ENCODE results near the gene PHACTR4.
"Not testable (repeated sequence)": the region's sequence is repeated elsewhere in the genome, so short reads cannot be mapped to it uniquely, and the experiment has no call there.

Gene PHACTR4

DNA sequence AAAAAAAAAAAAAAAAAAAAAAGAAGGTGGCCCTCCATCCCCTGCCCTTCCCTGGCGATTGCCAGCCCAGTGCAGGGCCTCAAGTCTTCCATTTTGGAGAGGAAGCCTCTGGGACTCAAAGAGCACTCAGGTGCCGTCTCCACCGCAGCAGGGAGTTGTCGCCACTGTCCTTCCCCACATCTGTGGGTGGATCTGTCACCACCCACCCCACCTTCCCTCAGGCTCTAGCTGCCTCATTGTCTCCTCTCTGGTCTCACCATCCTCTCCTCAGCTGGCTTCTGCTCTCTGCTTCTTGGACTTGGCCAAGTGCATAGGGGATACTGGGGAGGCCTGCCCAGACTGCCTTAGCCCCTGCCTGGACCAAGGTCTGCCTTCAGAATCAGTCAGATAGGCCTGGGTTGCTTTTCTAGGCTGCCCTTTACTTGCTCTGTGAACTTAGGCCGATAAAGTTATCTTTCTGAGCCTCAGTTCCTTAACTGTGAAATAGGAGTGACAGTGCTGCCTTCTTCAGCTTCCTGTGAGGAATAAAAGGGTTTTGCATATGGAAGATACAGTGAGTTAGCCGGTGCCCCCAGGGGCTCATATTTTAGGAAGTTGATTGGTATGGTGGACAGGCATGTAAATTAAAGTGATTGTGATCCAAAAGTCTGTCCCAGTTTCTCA is 152.1 kb downstream of the PHACTR4 start:
- DNase-seq (ENCODE audit: low read depth in 2 of 2) = no peak

GRCh38 chr1:28522537-28522936 is 153.0 kb downstream of the PHACTR4 start:
- not testable (repeated sequence) for DNase-seq (ENCODE audit: low read depth in 2 of 2)

- DNase-seq (ENCODE audit: low read depth in 2 of 2) = not testable (repeated sequence)
These were observed 155.6 kb downstream of the PHACTR4 start for GRCh38 chr1:28525002-28525642.

- no peak for DNase-seq (ENCODE audit: low read depth in 2 of 2)
These were observed 157.3 kb downstream of the PHACTR4 start for GRCh38 chr1:28526886-28527285.

DNA sequence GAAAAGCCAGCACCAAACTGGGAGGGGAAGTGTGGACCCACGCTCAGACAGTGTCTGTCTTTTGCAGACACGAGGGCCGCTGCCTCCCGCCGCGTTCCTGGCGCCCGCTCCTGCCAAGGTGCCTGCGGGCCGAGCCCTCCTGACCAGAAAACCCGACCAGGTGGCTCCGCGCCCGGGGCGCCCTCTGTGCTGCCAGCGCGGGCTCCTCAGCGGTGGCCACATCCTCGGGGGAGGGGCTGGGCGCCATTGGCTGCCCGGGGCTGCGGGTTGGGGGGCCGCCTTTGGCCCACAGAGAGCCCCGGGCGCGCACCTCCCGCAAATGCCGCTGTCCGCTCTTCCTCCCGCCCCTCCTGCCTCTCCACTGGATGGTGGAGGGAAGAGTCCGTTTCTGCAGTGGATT is 160.9 kb downstream of the PHACTR4 start:
- no peak for DNase-seq (ENCODE audit: low read depth in 2 of 2)

GRCh38 chr1:28534671-28535070 is 165.1 kb downstream of the PHACTR4 start:
- DNase-seq (ENCODE audit: low read depth in 2 of 2) = no peak

- no peak for DNase-seq (ENCODE audit: low read depth in 2 of 2)
These were observed 165.6 kb downstream of the PHACTR4 start for GRCh38 chr1:28535180-28535579.

DNA sequence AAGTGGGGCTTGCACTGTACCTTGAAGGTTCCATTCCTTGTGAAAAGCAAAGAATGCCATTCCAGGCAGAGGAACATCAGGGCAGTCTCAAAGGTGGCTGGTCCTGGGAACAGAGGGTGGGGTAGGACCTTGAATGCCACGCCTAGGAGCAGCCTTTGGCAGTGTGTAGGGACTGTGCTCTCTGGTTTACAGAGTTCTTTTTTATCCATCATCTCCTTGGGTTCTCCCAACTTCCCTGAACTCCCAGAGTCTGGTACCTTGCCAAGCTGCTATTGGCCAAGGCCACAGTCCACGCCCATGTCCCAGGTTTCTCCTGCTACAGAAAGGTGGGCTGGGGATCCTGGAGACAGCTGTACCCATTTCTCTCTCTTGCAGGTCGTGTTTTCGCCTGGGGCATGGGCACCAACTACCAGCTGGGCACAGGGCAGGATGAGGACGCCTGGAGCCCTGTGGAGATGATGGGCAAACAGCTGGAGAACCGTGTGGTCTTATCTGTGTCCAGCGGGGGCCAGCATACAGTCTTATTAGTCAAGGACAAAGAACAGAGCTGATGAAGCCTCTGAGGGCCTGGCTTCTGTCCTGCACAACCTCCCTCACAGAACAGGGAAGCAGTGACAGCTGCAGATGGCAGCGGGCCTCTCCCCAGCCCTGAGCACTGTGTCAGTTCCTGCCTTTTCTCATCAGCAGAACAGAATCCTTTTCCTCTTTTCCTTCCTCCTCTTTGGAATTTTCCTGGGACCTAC is 168.1 kb downstream of the PHACTR4 start:
- DNase-seq (ENCODE audit: low read depth in 2 of 2) = no peak

DNA sequence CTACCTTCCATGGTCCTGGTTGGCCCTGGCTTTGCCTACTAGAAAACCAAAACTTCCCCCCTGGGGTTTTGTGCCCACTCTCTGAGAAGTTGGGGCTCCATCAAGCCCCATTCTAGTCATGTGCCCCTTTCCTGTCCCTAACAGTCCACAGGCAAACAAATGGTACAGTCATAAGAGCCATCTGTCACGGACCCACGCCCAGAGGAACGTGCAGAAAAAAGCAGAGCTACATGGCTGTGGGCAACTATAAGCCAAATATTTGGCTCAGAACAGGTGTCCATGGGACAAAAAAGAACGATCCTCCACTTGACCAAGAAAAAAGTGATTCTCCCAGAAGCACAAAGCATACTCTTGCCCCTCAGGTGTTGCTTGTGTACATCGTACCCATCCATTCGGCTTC is 168.7 kb downstream of the PHACTR4 start:
- no peak for DNase-seq (ENCODE audit: low read depth in 2 of 2)

- no peak for DNase-seq (ENCODE audit: low read depth in 2 of 2)
These were observed 171.1 kb downstream of the PHACTR4 start for GRCh38 chr1:28540651-28541050.

DNA sequence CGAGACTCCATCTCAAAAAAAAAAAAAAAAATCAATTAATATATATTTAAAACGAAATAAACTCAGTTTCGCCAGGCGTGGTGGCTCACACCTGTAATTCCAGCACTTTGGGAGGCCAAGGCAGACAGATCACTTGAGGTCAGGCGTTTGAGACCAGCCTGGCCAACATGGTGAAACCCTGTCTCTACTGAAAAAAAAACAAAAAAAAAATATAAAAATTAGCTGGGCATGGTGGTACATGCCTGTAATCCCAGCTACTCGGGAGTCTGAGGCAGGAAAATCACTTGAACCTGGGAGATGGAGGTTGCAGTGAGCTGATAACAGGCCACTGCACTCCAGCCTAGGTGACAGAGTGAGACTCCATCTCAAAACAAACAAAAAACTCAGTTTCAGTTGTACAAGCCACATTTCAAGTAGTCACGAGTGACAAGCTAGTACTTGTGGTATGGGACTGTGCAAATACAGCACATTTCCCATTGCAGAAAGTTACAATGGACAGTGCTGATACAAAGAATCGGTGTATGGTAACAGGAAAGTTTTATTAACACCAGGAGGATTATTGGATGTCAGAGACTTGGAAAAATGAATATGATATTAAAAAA is 172.0 kb downstream of the PHACTR4 start:
- DNase-seq (ENCODE audit: low read depth in 2 of 2) = not testable (repeated sequence)

- DNase-seq (ENCODE audit: low read depth in 2 of 2) = no peak
These were observed 175.7 kb downstream of the PHACTR4 start for GRCh38 chr1:28545246-28545628.

- no peak for DNase-seq (ENCODE audit: low read depth in 2 of 2)
These were observed 178.8 kb downstream of the PHACTR4 start for GRCh38 chr1:28548318-28548717.

Data from stimulated activated CD8-positive, alpha-beta memory T cell treated with anti-CD3 and anti-CD28 coated beads, Interleukin-2, amount 100 ng/mL, for 48 hours (primary cell).